ENCODE measurements around the gene TOM1L2. TPM values are rescaled to one million over a fixed set of nuclear protein-coding genes. Genes with fewer than 3 reads are reported as not detected.

TOM1L2 gene
- total RNA-seq, 4 donors from 2014 or later = 55.7 to 97.1 (median 73.3) TPM

DNA sequence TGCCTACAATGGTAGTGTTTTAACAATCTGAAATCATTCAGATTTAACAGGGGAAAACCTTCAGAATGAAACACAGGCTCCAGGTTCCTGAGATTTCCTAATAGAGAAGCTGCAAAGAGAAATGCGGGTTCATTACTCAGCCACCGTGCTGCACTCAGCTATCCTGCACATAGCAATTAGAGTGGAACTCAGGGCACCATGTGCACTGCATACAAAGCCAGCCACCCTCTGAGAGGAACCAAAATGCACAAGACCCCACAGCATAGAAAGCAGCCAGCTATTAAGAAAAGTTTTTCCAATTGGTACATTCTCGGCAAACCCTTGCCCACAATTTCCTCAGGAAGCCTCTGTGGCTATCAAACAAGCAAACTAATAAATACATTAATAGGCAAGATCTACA is 37.4 kb downstream of the TOM1L2 start:
- Histone ChIP-seq H3K4me3 (no peak overlapping the region), H3K4me1 (peaks cover 49 to 50% of the 10 kb centered on the region in 2 donors), H3K27ac (no peak overlapping the region), H3K27me3 (no peaks in the 10 kb centered on the region), H3K36me3 (no peaks in the 10 kb centered on the region), H3K9me3 (no peaks in the 10 kb centered on the region)
- intact Hi-C loops (cut with DNase I; ENCODE audit: low total_unique reads) = no loop called here
- DNase-seq (no peak), ATAC-seq (no peak)
- TF ChIP-seq POLR2A (IDR thresholded peaks at IDR 0.05) = no peak
- TF ChIP-seq, protein P1, sequence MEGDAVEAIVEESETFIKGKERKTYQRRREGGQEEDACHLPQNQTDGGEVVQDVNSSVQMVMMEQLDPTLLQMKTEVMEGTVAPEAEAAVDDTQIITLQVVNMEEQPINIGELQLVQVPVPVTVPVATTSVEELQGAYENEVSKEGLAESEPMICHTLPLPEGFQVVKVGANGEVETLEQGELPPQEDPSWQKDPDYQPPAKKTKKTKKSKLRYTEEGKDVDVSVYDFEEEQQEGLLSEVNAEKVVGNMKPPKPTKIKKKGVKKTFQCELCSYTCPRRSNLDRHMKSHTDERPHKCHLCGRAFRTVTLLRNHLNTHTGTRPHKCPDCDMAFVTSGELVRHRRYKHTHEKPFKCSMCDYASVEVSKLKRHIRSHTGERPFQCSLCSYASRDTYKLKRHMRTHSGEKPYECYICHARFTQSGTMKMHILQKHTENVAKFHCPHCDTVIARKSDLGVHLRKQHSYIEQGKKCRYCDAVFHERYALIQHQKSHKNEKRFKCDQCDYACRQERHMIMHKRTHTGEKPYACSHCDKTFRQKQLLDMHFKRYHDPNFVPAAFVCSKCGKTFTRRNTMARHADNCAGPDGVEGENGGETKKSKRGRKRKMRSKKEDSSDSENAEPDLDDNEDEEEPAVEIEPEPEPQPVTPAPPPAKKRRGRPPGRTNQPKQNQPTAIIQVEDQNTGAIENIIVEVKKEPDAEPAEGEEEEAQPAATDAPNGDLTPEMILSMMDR (IDR thresholded peaks at IDR 0.05 in 4 of 5, conservative IDR thresholded peaks at IDR 0.05 in 1 of 5) = no peak
- in situ Hi-C loops (cut with MboI; ENCODE audit: low sequenced_read_pairs in 4 of 4) = loop anchor here in 1 of 4 donors (25.0 kb wide), 1 partner anchor 102 kb away; the partner anchor contains the start of genes ATPAF2 and GID4

GRCh38 chr17:17934214-17934613 is 38.0 kb downstream of the TOM1L2 start:
- Histone ChIP-seq H3K27ac (no peak overlapping the region), H3K9me3 (no peaks in the 10 kb centered on the region), H3K4me1 (peaks cover 48 to 54% of the 10 kb centered on the region in 2 donors), H3K4me3 (no peak overlapping the region), H3K36me3 (no peaks in the 10 kb centered on the region), H3K27me3 (no peaks in the 10 kb centered on the region)
- ATAC-seq = no peak
- in situ Hi-C loops (cut with MboI; ENCODE audit: low sequenced_read_pairs in 4 of 4) = loop anchor here in 1 of 4 donors (25.0 kb wide), 1 partner anchor 103 kb away; the partner anchor contains the start of genes ATPAF2 and GID4
- TF ChIP-seq, protein P1 (IDR thresholded peaks at IDR 0.05 in 4 of 5, conservative IDR thresholded peaks at IDR 0.05 in 1 of 5) = no peak
- no peak for TF ChIP-seq POLR2A (IDR thresholded peaks at IDR 0.05)
- intact Hi-C loops (cut with DNase I; ENCODE audit: low total_unique reads) = no loop called here
- DNase-seq = no peak

GRCh38 chr17:17933775-17934174 is 38.4 kb downstream of the TOM1L2 start:
- in situ Hi-C loops (cut with MboI; ENCODE audit: low sequenced_read_pairs in 4 of 4) = loop anchor here in 1 of 4 donors (25.0 kb wide), 1 partner anchor 104 kb away; the partner anchor contains the start of genes ATPAF2 and GID4
- no peaks in the 10 kb centered on the region for H3K9me3 ChIP-seq
- intact Hi-C loops (cut with DNase I; ENCODE audit: low total_unique reads) = no loop called here
- no peaks in the 10 kb centered on the region for H3K36me3 ChIP-seq
- no peaks in the 10 kb centered on the region for H3K27me3 ChIP-seq
- TF ChIP-seq, protein P1 (IDR thresholded peaks at IDR 0.05 in 4 of 5, conservative IDR thresholded peaks at IDR 0.05 in 1 of 5) = no peak
- no peak for TF ChIP-seq POLR2A (IDR thresholded peaks at IDR 0.05)
- H3K27ac ChIP-seq = no peak overlapping the region
- no peak for DNase-seq
- ATAC-seq = no peak
- no peak overlapping the region for H3K4me3 ChIP-seq
- H3K4me1 ChIP-seq = peaks cover 44 to 56% of the 10 kb centered on the region in 2 donors

- TF ChIP-seq POLR2A (IDR thresholded peaks at IDR 0.05) = no peak
- TF ChIP-seq, protein P1 (IDR thresholded peaks at IDR 0.05 in 4 of 5, conservative IDR thresholded peaks at IDR 0.05 in 1 of 5) = no peak
- in situ Hi-C loops (cut with MboI; ENCODE audit: low sequenced_read_pairs in 4 of 4) = loop anchor here in 1 of 4 donors (25.0 kb wide), 1 partner anchor 106 kb away; the partner anchor contains the start of genes ATPAF2 and GID4
- DNase-seq (no peak), ATAC-seq (no peak)
- Histone ChIP-seq H3K27me3 (no peaks in the 10 kb centered on the region), H3K4me3 (no peak overlapping the region), H3K36me3 (no peaks in the 10 kb centered on the region), H3K4me1 (peaks cover 38 to 54% of the 10 kb centered on the region in 2 donors), H3K9me3 (no peaks in the 10 kb centered on the region), H3K27ac (no peak overlapping the region)
- intact Hi-C loops (cut with DNase I; ENCODE audit: low total_unique reads) = no loop called here
These were observed 41.0 kb downstream of the TOM1L2 start for GRCh38 chr17:17931159-17931558.
